GM15510 (cell line): Measurements from ENCODE around the gene WDR11.

Source experiments
- POLR2A ChIP-seq: IDR thresholded peaks from 3 replicates; pipeline ENCODE4 v1.6.1; 2011; ENCODE audit warnings: borderline replicate concordance; ENCODE audit not compliant: insufficient read length; ENCODE audit errors: extremely low read depth

WDR11 gene

DNA sequence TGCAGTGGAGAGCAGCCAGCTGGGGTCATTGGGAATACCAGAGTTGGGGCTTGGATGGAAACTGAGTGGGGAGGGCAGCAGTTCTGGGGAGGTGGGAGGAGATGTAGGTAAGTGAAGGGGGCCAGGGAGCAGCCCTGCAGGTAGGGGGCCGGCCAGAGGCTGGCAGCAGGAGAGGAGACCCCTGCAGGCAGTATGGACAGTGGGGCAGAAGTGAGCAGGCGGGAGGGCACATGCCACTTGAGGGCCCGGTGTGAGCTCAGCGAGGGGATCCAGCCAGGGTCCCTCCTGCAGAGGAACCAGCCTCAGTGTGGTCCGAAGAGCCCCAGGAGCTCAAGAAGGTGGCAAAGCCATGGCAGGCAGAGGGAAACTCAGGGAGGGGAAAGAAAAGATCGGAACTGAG is 75.4 kb downstream of the WDR11 start:
- no peak for TF ChIP-seq POLR2A

DNA sequence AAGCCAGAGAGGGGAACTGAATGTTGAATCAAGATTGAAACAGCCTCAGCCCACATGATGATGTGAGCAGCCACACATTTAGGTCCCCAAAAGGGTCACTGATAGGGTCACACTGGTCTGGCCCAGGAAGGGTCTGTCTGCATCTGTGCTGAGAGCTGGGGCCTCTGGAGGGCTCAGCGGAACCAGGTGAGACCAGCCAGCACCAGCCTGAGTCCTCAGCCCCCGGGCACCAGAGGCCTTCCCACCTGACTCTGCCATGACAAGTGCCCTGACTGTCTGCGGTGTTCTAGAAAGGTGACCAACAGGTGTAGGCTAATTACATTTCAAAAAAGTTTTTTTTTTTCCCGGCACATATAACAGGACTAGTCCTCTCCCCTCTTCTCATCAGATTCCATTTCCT is 76.2 kb downstream of the WDR11 start:
- TF ChIP-seq POLR2A: no peak

DNA sequence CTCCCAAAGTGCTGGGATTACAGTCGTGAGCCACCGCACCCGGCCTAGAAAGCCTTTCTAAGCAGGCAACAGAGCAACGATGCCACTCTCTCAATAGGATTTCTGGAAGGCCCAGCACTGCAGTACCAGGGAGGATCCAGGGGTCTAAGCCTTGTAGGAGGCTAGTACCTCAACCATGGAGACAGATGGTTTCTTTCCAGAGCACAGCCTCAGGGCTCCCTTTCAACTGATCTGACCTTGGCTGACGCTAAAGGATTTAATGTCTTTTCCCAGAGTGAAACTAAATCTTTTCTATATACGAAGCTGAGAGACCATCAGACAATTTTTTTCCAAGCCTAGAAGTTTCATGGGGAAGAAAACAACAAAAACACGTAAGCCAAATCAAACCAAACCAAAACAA is 78.0 kb downstream of the WDR11 start:
- no peak for TF ChIP-seq POLR2A

DNA sequence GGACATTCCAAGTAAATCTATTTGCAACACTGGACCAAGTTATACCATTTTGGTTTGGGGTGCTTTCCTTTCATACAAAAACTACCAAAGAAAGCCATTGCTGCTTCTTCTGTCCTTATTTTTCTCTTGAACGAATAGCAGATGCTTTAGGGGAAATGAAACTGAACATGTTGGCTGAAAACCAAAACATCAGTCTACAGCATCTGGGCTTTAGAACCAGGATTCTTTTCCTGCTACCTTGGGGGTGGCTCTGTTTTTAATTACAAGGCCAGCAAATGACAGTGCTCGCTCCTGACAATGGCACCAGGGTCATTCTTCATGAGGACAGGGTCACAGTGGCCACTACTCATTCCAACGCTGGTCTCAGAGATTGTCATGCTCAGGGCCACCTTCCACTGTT is 80.3 kb downstream of the WDR11 start:
- TF ChIP-seq POLR2A: no peak

DNA sequence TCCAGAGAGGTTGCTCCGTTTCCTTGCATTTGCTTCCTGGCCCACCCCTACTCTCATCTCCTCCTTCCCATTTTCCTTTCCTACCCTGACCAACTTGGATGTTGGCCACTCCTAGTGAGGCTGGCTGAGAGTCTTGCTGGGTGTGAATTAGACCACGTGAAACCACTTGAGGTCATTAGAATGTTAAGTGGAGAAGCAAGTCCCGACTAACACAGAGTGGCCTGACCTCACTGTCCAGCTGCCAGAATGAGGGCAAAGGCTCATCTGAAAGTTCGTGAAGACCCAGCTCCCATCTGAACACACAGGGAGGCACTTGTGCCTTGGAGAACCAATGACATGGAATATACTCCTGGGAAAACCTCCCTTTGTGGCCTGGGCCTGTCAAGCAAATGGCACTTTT is 80.8 kb downstream of the WDR11 start:
- TF ChIP-seq POLR2A: no peak

DNA sequence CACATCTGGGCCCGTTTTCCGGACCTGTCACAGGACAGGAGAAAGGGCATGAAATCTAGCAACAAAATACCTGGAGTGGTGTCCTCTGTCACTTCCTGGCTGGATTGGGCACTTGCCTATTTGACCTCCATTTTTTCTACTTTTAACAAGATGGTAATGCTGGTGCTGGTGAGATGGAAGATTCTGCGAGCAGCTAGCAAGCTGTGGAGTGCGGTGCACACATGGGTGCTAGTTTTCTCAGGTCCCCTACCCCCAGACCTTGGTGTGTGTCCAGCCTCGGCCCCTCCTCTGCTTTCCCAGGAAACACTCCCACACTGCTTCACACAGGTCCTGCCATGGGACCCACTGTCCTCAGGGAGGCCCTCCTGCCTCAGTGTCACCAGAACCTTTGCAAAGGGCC is 87.7 kb downstream of the WDR11 start:
- no peak for TF ChIP-seq POLR2A

DNA sequence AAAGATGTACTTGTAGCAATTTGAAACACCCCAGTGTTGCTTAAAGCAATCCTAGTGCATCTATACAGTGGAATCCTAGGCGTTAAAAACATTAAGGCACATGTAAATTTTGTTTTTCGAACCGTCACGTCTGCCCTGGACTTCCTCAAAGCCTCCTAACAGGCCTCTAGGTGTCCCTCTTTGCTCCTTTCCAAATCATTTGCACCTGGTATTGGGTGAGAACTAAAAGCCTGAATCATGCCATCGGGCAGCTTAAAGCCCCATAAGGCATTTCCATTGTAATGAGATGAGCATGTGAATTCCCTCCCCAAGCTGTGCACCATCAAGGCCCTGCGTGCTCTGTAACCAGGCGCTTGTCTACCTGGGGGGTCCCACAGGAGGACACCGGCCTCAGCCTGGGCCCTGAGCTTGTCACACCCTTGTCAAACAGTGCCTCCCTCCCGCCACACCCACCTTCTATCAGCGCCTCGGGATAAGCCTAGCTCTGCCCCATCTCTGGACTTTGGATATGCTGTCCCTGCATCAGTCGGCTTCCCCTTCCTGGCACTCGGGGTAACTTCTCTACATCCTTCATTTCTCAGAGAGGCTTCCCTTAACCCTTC is 89.2 kb downstream of the WDR11 start:
- TF ChIP-seq POLR2A: no peak

DNA sequence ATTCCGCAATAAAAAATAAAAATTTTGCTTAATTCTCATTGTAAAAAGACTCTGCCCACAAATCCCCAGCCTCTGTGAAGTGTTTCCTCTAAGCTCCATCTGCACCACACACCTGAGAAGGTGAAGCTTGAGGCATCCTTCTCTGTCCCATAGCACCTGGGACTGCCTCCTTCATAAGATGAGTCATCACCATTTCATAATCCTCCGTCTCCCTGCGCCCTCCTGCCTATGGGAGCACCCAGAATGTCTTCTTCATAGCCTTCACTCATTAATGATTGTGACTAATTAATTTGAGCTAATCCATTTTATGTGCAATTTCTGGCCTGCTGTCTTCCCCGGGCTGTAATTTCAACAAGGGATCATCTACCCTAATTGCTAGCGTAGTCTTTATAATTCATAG is 90.3 kb downstream of the WDR11 start:
- no peak for TF ChIP-seq POLR2A

DNA sequence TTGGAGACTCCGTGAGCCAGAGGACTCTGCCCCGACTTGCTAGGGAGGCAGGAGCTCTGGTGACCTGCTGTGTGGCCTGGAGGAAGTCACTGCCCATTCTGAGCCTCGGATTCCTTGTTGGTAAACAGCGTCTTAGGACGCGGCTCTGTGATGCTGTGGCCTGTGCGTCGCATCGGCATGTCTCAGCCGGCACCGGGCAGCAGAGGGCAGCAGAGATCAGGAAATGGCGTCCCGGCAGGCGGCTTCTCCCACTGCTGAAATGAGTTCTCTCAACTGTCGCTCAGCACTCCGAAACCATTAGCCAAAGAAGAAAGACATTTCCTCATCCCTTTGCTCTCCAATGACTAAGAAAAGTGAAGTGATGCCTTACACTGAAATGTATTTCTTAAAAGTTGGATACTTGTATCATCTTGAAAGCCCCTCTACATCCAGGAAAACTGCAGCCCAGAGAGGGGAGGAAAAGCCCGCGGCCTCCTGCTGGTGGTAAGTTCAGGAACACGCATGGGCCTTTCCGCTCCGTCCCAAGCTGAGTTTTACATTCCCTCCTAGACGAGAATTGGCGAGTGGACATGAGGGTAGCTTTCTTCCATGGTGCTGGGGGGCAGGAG is 91.7 kb downstream of the WDR11 start:
- no peak for TF ChIP-seq POLR2A

DNA sequence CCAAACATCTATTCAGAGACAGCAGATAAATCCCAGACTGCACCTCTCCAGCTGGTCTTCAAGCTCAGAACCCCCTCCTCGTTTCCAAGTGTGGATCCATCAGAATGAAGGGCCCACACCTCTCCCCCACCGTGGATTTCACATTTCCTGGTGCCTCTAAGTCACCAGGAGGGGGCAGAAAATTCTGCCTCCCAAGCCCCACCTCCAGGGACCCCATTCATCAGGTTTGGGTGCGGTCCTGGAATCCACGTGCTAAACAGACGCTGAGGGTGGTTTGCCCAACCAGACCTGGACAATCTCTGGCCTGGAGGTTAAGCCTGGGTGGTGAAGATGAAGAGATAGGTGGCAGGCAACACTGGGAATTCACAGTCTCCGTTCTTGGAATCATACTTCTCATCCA is 92.4 kb downstream of the WDR11 start:
- TF ChIP-seq POLR2A: no peak

DNA sequence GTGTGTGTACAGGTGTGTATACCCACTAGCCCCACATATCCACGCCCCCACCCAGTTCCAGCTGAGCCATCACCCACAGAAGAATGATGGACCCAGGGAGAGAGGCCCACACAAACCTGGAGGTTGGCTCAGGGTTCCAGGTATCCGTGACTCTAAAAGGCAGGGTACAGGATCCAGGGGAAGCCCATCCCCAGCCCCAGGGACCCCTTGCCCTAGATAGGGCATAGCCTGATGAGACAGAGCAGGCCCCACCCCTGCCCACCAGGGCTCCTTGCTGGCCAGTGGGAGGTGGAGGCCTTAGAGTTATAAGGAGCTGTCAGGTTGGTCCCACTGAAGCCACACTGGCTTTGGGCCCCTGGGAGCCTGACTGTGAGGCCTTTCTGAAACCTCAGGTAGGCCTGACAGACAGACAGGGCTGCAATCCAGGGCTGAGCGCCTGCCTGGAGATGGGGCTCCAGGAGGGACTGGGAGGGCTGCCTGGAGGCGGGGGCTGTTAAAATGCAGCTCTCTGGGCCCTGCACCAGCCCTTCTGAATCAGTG is 93.5 kb downstream of the WDR11 start:
- TF ChIP-seq POLR2A: no peak

DNA sequence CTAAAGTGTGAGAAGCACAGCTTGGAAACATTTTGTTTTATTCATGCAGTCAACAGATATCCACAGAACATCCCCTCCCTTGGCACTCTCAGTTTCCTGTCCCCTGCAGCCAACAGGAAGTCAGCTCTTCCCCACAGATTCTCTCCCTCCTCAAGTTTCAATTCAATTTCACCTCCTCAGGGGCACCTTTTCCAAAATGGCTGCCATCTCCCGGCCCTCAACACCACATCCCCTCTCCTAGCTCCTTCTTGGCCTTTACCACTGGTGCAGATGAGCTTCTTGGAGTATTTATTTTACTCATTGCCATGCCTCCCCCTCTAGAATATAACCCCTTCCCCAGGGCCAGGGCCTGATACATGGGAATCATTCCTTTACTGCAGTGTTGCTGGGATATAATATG is 94.0 kb downstream of the WDR11 start:
- no peak for TF ChIP-seq POLR2A

DNA sequence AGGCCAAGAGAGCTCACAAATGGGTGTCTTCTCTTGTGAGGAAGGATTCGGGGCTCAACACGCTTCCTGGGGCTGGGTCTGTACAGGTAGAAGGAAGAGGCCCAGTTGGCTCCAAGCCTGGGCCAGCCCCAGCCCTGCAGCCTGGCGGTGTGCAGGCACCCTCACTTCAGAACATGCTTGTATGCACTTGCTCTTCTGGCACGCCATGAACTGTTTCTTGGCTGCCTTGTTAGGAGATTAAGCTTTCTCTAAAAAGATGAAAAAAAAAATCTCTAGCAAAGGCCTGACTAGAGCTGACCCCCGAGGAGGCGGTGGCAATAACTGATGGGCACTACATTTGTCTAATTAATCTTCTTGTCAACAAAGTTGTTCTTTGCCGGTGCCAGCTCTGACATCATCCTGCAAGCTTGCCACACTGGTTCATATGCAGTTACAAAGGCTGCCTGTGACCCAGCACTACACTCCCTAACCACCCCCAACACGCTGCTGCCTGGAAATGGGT is 94.7 kb downstream of the WDR11 start:
- TF ChIP-seq POLR2A: no peak

DNA sequence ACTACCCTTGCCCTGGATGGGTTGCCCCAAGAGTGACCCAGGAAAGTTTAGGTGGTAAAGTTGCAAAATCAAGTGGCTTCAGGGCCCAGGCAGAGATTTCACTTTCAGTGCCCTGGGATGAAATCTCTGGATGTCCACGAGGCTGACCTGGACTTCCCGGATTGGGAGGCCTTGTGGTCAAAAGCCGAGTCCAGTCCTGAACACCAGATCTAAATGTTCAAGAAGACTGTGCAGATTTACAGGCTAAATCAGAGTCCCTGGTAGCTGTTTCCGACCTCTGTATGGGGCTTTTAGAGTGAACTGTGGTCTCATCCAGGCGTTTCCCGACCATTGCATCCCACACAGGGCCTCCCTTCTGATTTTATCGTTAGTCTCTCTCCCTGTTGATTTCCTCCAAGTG is 95.3 kb downstream of the WDR11 start:
- no peak for TF ChIP-seq POLR2A

DNA sequence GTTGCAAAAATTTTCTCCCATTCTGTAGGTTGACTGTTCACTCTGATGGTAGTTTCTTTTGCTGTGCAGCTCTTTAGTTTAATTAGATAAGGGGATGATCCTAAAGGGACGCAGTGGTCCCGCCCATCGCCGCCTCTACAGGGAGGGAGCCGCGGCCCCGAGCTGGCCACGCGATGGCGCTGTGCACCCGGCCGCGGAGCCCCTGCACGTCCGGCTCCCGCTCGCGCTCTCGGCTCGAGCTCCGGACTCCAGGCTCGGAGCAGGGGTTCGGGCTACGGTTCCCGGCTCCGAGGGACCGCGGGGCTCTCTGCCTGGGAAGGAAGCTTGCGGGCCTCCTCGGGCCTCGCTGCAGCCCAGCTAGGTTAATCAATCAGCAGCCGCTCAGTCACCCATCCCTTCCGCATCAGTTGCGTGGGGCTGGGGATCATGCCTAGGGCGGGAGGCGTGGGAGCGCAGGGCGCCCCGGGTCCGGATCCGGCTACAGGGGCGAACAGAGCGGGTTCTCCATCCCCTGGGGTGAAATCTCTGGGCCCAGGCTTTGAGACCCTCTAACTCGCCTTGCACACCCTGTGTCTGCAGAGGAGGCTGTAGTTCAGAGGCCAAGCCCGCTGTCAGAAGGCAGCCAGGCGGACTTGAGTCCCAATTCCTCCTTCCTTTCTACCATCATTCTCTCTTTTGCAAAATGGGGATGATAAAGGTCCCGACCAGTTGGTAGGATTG is 97.9 kb downstream of the WDR11 start:
- no peak for TF ChIP-seq POLR2A

DNA sequence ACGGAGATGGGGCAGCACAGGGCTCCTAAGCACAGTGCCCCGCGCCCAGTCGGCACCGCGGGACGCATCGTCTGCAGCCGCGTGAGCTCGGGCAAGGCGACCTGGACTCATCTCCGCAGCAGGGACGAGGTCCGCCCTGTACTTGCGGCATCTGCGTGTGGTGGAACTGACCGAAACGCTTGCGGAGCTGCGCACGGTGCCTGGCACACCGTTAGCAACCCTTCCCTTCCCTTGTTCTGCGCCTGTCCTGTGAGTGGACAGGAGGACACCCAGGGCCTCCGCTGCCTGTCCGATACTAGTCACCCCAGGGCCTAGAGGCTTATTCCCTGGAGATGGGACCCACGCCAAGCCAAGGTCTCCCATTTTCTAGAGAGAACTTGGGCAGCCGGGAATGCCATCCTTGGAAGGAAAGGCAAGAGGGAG is 98.5 kb downstream of the WDR11 start:
- TF ChIP-seq POLR2A: no peak
